Cardiac fibroblast (primary cell): Measurements from ENCODE around the gene GPA33.

ENCODE experiments used
- DNase-seq, 2 donors: peaks; one replicate each; pipeline versions ENCODE4 v3.0.0 to v3.0.0-alpha.2; 2010; ENCODE audit warnings: low read depth in 2 of 2
- H3K4me3 ChIP-seq, 2 donors: replicated peaks in 1 of 2; 1 replicate in 1 of 2; 2 replicates in 1 of 2; pipeline ENCODE4 v1.5.1; 2011; ENCODE audit warnings: low read depth in 2 of 2, low read length in 2 of 2, mild to moderate bottlenecking in 2 of 2, moderate library complexity in 1 of 2
- TF ChIP-seq, protein P1 (sequence below): IDR thresholded peaks from one replicate; pipeline ENCODE4 v1.5.1; 2011; ENCODE audit warnings: low read depth, mild to moderate bottlenecking, low read length, inconsistent platforms

The GPA33 gene

DNA sequence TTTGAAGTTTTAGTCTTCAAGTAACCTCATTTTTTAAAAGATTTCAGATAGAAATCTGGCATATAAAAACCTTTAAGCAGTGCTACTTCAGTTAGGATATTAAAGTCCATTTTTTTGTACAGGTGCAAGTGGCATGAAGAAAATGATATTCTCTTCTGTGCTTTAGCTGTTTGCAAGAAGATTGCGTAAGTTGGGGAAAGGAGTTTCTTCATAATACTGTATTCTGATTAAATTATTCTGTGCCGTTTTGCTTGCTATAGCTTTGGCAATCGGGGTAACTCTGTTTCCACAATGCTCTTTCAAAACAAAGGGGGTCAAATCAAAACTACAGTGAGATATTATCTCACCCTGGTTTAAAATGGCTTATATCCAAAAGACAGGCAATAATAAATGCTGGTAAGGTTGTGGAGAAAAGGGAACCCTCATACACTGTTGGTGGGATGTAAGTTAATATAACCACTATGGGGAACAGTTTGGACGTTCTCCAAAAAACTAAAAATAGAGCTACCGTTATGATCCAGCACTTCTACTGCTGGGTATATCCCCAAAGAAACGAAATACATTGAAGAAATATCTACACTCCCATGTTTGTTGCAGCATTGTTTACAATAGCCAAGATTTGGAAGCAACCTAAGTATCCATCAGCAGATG is 74.0 kb downstream of the GPA33 start:
- no peak for DNase-seq
- TF ChIP-seq, protein P1, sequence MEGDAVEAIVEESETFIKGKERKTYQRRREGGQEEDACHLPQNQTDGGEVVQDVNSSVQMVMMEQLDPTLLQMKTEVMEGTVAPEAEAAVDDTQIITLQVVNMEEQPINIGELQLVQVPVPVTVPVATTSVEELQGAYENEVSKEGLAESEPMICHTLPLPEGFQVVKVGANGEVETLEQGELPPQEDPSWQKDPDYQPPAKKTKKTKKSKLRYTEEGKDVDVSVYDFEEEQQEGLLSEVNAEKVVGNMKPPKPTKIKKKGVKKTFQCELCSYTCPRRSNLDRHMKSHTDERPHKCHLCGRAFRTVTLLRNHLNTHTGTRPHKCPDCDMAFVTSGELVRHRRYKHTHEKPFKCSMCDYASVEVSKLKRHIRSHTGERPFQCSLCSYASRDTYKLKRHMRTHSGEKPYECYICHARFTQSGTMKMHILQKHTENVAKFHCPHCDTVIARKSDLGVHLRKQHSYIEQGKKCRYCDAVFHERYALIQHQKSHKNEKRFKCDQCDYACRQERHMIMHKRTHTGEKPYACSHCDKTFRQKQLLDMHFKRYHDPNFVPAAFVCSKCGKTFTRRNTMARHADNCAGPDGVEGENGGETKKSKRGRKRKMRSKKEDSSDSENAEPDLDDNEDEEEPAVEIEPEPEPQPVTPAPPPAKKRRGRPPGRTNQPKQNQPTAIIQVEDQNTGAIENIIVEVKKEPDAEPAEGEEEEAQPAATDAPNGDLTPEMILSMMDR = no peak
- no peak overlapping the region for H3K4me3 ChIP-seq

DNA sequence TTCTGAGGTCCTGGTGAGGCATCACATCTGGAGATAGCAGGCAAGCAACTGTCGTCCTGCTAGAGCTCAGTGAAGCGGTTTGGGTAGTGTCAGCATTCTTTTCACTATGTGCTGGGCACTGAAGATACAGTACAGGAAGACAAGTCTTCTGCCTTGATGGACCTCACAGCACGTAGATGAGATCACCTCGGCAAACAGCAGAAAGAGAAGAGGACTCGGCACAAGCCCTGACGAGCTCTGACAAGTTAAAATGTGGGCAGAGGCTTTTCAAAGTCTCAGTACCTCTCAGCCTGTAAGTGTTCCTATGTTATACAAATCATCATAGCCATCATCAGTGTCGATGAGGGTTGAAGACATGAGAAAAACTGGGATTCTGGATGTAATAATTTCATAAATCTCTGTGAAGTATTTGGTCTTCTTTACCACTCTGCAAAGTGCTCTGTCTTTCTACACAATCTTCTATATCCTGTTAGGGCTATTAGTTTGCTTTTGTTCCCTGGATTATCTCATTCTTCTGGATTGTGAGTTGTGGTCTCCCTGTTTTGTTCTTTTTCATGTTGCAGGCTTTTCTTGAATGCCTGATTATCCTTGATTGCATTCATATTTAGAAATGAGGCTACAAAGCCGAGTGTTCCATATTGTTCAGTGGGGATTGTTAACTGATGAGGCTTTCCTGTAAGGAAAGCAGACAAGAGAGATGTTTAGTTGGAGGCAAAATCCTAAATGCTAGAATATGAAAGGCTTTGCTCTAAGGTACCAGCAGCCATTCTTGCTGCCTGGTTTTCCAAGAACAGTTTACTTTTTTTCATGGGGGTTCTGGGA is 76.9 kb downstream of the GPA33 start:
- H3K4me3 ChIP-seq = no peak overlapping the region
- DNase-seq = no peak
- TF ChIP-seq, protein P1 = no peak

DNA sequence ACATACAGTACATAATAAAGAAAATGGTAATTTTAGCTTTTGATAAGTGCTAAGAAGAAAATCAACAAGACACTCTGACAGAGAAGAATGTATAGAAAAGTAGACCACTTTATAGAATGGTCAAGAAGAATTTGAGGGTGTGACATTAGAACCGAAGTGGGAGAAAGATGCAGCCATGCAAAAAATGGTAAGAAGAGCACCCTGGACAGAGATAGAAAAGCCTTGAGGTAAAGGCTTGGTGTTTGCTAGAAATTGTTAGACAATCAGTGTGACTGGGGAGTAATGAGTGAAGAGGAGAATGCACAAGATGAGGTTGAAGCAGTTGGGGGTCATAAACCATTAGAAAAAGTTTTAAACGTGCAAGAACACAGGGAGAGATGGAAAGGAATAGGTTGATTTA is 77.6 kb downstream of the GPA33 start:
- DNase-seq = no peak
- TF ChIP-seq, protein P1 = no peak
- no peak overlapping the region for H3K4me3 ChIP-seq

DNA sequence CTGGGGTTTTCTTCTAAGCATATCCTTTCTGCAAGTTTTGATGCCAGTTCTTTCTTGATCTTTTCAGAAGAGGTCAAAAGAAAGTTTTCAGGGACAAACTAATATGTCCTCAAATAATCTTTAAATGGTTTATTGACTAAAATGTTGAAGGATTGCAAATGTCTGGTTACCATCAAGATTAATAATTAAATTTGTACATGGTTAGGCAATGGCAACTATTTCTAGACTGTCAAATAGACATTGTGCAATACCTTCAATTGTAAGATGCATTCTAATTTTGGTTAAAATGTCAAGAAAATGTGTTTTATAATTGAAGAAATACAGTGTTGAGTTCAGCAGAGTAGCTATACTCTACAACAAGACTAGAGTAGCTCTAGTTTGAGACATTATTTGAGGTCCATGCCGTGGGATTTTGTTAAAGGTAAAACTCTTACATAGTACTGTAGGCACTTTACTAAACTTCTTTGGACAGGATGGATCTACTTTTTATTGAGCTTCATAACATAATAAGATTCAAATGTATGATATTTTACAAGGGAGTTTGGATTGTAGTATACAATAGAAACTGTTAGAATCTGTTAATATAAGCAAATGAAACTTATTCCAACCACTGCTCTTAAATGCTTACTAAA is 78.5 kb downstream of the GPA33 start:
- no peak for DNase-seq
- H3K4me3 ChIP-seq = no peak overlapping the region
- TF ChIP-seq, protein P1 = no peak

DNA sequence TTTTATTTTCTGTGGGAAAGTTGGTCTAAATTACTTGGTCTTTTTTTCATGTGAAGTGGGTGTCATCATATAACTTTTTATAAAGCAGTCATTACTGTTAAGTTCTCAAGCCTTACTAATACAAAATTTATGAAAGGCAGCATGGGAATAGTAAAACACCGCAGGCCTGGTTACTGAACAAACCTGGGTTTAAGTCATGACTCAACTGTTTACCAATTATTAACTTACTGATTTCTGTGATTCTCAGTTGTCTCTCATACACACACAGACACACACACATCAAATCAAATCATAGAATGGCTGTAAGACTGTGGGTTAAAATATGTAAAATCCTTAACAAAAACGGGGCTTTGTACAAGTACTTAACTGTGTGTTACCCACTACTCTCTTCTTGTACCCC is 86.5 kb downstream of the GPA33 start:
- no peak for DNase-seq
- H3K4me3 ChIP-seq = no peak overlapping the region
- TF ChIP-seq, protein P1 = no peak
